ENCODE data around the gene RNF157.

GRCh38 chr17:76189741-76190140 is 50.6 kb downstream of the RNF157 start:
- TF ChIP-seq NONO (IDR thresholded peaks at IDR 0.05; ENCODE audit: low read depth in 2 of 2, low read length in 1 of 2) (no peak), ZNF407 (IDR thresholded peaks at IDR 0.05; ENCODE audit: low read depth) (no peak), TOE1 (IDR thresholded peaks at IDR 0.05; ENCODE audit: borderline replicate concordance) (no peak), TOE1 (CRISPR knock-in tag; IDR thresholded peaks at IDR 0.05; ENCODE audit: borderline replicate concordance, low read depth) (no peak)
